ENCODE results near the gene MTCL1.

GRCh38 chr18:8661754-8662559, 43.4 kb upstream of the MTCL1 start:
- TF ChIP-seq CTCF (conservative IDR thresholded peaks at IDR 0.05; ENCODE audit: low read depth, low read length) (no peak), EZH2 (IDR thresholded peaks at IDR 0.05; ENCODE audit: borderline replicate concordance, low read depth, low read length, poor library complexity, severe bottlenecking) (no peak)

Data from A673 (cell line).